Left renal pelvis (tissue), 4 donors: Measurements from ENCODE around the gene ASS1. TPM values are rescaled to one million over a fixed set of nuclear protein-coding genes. Genes with fewer than 3 reads are reported as not detected.
A peak's percentile ranks its signal among the peaks of the same experiment; 100 is the strongest.

ENCODE experiments used
- DNase-seq, 4 donors: peaks; one replicate each; pipeline ENCODE4 v3.0.0-alpha.2; 2013; ENCODE audit warnings: low read depth in 4 of 4, low spot score in 3 of 4
- polyA plus RNA-seq, 4 donors: library from polyadenylated mRNA; unstranded; fragments of 120-200 nt; gene quantifications; one replicate each; pipeline ENCODE4 v1.2.1, GENCODE V29; 2013; ENCODE audit not compliant: insufficient read length in 4 of 4

The ASS1 gene
- polyA plus RNA-seq, 4 donors = 115 to 322 (median 251) TPM

DNA sequence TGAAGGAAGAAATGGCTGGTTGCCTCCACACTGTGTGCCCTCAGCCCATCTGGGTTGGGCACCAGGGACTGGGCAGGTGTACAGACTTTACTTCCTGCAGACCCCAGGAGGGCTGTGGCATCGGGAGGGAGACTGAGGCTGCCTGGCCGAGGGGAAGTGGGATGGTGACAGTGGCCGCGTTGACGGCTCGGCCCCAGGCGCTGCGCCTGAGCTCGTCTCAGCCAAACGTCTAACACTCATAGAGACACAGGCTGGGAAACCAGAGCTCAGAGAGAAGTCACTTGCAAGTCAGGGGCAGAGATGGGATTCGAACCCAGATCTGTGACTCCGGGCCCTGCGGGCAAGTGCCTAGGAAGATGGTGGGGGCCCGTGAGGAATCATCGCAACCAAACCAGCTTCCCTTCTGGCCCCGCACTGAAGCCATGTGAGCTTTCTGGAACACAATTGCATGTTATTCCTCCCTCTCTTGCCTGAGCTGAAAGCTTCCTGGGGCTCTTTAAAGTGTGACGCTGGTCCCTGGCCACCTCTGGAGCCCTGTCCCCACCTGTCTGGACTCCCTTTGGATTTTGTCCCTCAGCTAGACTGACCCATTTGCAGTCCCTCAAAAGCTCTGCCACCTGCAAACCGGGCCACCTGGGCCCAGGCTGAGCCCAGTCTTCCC, 81.6 kb downstream of the ASS1 start:
- DNase-seq = no peak

DNA sequence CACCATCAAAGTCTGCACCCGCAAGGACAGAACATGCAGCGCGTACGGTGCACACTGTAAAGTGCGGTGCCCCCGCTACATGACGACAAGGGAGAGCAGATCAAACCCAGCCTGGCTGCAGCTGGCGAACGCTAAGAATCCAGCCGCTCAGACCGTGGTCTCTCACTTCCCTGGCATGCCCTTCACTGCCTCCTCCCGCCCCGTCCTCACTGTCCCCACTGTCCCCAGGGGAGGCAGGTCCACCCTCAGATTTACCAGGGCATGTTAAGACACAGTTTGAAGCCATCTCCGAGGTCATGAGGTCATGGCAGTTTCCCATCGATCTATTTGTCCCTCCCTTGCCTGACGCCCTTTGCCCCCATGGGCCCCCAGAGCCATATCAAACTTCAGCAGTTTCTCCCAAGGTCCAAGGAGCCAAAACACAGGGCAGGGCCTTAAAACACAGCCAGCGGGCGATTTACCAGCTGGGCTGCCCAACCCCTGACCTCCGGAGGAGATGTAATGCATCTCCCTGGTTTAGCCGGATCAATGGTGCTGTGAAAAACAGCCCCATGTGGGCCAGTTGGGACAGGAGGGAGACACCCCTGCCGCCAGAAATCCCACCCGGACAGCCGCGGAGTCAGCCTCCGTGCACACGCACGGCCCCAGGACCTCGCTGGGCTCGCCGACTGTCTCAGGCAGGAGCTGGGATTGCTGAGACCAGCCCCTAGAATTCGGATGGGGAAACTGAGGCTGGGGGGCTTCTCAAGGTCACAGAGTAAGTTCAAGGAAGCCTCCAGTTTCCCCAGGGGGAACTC, 82.3 kb downstream of the ASS1 start:
- DNase-seq = no peak

DNA sequence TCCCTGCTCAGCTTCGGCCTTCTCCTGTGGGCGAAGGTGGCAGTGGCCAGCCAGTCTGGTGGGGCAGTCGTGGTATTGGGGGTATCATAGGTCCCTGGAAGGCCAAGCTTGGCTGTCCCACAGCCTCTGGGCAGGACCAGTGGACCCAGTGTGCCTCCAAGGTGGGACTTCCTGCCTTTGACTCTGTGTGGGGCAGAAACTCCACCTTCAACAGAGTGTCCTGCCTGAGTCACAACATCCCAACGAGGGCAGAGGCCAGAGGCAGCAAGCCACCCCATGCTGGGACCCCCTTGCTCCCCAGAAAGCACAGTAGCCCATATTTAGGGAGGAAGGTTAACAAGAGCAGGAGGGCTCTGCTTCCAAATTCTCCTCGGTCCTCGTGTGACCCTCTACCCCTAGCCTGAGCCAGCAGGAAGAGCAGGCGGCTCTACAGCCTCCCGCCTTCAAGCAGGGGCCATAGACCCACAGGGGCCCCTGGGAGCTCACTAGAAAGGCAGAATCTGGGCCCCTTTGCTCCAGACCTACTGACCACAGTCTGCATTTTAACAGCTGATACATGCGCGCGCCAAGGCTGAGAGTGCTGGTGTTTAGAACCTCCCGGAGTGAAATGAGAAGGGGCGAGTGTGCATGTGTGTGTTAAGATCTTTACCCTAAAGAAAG, 83.0 kb downstream of the ASS1 start:
- DNase-seq = no peak

DNA sequence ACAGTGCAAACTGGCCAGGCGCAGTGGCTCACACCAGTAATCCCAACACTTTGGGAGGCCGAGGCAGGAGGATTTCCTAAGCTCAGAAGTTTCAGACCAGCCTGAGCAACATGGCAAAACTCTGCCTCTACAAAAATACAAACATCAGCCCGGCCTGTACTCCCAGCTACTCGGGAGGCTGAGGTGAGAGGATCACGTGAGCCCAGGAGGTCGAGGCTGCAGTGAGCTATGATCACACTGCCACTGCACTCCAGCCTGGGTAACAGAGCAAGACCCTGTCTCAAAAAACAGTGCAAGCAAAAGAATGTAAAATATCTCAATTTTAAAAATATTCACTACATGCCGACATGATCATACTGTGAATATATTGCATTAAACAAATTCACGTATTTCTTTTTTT, 83.9 kb downstream of the ASS1 start:
- no peak for DNase-seq

DNA sequence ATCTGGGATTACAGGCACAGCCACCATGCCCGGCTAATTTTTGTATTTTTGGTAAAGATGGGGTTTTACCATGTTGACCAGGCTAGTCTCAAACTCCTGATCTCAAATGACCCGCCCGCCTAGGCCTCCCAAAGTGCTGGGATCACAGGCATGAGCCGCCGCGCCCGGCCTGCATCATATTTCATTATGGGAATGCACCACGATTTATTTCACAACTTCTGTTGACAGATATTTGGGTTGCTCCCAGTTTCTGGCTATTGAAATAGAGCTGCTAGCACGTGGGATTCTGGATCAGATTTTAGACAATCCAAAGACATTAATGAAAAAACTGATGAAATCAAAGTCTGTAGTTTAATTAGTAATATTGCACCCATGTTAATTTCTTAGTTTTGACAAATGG, 86.2 kb downstream of the ASS1 start:
- no peak for DNase-seq

DNA sequence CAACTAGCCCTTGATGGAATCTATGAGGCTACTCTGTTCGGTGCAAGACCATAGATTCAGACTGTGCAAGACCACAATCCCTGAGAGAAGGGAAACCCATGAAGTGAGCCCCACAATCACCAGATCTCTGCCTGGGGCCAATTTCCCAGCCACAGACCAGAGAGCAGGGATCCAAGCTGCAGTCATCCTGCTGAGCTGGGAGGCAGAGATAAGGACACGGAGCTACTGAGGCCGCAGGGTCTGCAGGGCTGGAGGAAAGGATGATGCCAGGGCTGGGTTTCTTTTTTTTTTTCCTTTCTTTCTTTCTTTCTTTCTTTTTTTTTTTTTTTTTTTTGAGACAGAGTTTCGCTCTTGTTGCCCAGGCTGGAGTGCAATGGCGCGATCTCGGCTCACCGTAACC, 86.9 kb downstream of the ASS1 start:
- DNase-seq = no peak

DNA sequence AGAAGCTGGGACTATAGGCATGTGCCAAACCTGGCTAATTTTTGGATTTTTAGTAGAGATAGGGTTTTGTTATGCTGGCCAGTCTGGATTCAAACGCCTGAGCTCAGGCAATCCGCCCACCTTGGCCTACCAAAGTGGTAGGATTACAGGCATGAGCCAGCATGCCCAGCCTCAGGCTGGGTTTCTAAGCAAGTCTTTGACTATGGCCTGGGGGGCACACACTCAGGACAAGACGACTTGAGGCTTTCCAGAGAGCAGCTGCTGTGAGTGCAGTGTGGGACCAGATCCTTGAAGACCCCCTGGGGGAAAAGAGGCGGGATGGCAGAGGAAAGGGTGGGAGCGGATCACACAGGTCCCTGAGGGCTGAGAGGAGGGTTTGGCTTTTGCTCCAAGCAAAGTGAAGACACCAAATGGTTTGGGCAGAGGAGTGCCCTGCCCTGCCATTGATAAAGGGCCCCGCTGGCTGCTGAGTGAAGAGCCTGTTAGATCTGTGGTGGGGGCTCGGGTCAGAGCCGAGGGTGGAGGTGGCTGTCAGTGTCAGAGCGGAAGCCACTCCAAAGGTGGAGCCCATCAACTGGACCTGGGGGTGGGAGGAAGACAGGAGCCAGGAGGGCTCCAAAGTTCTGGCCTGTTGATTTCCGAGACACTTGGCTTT, 87.8 kb downstream of the ASS1 start:
- no peak for DNase-seq

DNA sequence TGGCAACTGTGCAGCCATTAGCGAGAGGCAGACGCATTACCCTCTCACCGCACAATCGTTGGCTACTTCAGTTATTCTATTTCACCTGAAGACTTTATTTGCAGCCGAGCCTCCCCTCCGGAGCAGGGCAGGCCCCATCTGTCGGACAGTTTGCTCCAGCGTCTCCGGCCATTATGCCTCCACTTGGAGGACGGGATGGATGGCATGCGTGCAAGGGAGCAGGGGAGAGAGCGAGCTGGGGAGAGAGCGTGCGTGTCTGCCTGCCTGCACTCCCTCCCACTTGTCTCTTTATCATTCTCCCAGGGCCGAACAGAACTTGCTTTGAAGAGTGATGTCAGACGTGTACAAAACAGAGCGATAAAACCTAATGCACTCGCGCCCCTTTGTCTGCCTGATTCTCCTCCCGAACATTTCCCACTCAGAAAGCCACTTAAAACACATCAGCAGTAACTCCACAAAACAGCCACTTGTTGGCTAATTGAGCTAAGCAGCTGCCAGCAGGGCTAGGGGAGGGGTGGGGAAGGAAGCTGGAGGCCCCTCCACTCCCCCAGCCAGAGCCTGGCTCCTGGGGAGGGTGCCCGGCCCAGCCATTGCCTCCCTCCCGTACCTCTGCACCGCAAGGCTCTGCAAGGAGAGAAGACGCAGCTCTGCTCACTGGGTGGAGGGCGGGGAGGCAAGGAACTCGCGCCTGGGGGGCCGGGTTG, 91.2 kb downstream of the ASS1 start:
- peak in 1 of 4 donors; percentile 12 for DNase-seq

DNA sequence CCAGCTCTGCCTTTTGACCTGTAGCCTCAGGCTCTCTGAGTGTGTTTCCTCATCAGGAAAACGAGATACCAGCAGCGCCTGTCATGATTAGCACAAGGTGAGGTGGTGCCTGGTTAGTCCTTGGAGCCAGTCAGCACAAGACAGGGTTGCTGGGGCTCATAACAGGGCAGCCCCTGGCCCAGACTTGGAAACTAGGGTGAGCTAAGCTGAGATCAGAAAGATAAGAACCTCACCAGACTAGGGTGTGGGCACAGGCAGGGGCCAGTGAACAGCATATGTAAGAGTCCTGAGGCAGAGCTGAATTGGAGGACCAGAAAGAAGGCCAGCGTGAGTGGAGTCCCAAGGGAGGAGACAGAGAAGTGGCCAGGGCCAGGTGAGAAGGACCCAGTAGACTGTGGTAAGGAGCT, 91.9 kb downstream of the ASS1 start:
- DNase-seq = no peak

DNA sequence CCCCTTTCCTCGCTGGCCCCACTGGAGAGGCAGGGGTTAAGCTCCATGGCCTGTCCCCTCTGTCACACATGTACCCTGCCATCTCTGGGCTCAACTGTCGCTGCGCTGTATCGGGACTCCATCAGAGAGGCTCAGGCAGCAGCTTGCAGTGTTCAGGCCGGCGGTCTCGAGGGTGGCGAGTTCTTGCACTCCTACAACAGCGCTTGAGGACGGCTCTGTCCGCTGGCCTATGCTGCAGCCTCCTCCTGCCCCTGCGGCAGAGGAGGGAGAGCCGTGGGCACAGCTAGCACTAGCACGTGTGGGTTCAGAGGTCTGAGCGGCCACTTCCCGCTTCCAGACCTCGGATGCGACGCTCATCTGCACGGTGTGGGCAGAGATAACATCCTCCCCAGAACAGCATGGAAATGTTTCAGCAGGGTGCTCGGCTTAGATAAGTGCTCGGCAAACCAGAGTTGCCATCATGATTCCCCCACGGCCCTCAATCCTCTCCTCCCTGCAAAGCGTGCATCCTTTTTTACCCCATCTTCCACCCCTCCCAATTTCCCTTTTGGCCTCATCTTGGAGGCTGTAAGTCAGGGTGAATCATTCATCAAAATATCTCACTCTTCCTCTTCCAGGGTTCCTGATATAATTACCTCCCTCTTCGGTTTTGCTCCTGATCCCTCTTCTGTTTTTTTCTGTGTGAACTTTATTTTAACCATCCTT, 92.7 kb downstream of the ASS1 start:
- DNase-seq = no peak

DNA sequence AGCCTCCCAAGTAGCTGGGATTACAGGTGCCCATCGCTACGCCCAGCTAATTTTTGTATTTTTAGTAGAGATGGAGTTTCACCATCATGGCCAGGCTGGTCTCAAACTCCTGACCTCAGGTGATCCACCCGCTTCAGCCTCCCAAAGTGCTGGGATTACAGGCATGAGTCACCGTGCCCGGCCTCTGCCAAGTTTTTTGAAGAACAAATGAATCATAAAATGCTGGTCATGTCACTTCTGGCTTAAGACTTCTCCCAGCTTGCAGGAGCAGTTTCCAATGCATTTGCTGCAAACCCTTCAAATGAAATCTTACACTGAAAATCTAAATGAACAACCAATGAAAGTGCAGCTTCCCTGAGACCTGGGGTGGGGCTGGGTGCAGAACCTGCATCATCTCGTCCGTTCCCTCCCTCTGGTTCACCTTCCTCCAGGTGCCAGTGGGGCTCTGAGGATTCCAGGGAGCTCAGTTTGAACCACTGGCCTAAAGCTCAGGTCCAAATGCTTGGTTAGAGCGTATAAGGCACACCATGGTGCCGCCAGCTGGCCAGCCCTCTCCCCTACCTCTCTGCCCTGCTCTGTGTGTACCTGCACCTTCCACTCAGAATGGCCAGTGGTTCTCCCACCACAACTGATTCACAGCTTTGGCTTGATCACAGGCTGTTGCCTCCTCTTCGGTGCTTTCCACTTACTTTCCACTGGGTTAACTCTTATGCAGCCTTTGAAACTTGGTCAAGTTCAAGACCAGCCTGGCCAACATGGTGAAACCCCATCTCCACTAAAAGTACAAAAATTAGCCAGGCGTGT, 94.9 kb downstream of the ASS1 start:
- no peak for DNase-seq

DNA sequence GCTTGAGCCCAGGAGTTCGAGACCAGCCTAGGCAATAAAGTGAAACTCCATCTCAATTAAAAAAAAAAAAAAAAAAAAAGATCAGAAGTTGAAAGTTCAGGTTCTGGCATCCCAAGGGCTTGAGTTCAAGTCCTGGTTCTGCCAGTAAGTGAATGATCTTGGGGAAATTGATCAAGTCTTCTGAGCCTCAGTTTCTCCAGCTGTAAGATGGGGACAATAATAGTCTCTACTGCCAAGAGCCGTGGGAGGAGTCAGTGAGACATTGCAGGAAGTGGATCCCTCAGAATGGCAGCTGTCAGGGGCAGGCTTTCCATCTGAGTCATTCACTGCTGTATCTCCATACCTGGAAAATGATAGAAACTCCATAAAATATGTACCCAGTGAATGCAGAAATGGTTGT, 96.8 kb downstream of the ASS1 start:
- no peak for DNase-seq

DNA sequence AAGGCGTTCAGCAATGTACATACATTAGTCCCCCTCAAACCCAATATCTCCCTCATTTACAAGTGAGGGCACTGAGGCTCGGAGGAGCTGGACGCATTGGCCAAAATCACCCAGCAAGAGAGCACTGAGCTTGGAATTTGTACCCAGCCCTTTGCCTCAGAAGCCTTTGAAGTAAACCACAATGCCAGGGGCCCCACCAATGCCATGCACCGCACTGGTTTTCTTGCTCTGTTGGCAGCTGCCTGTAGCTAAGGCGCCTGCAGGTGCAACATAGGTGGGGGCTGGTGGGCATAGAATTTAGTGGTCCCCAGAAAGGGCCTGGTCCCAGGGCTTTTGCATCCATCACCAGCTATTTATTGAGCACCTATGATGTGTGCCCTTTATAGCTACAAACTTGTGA, 97.3 kb downstream of the ASS1 start:
- DNase-seq = no peak

DNA sequence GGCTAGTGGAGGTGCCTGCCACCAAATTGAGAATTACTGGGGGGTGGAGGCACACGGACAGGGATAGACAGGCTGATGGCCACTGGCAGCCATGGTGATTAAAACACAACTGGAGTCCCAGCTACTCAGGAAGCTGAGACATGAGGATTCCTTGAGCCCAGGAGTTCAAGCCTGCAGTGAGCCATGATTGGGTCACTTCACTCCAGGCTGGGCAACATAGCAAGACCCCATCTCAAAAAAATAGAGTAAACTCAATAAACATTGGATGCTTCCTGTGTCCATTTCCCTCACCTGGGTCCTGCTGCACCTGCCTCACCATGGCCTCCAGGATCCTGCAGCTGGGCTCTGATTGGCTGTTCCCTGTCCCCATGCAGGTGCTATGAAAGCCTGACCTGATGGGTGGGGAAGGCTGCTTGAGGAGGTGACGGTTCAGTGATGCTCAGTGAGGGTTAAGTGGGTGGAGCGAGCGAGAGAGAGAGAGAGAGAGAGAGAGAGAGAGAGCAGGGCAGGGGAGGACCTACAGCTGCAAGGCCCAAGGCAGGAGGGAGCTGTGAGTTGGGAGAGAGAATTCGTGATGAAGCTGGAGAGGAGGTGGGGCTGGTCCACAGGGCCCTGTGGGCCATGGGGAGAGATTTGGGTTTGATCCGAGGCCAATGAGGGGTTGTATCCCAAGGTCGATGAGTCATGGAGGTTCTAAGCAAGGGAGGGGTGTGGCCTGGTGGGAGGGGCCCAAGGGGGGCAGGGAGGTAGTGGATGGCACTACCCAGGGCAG, 97.9 kb downstream of the ASS1 start:
- DNase-seq = no peak

DNA sequence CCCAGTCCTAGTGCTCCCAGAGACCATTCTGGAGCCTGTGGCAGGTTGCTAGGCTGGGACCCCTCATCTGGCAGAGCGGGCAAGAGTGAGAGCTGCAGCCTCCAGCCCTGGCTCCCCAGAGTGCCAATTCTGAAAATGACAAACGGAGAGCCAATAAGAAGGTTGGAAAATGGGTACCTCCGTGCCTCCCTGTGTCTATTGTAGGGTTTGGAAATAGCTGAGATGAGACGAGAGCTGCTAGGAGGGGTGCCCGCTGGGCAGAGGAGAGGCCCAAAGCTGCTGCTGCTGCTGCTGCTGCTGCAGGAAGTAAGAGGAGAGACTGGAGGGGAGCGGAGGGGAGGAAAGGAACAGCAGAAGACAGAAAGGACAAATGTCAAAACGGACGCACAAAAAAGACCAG, 98.6 kb downstream of the ASS1 start:
- no peak for DNase-seq

DNA sequence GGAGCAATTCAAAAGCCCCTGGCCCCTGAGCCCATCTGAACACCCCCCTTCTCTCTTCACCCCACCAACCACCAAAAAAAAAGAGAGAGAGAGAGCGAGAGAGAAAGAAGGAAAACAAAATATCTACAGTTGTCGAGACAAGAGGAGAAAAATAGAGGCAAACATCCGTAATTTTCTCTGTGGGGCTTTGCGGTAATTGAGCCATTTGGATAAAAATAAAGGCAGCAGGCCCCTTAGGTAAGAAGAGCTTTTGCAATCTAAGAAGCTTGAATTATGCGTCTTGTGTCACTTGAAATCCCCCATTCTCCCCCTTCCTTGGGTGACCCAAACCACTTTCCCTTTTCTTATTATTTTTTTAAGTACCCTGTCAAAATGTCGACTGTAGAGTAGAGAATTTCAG, 99.1 kb downstream of the ASS1 start:
- no peak for DNase-seq

DNA sequence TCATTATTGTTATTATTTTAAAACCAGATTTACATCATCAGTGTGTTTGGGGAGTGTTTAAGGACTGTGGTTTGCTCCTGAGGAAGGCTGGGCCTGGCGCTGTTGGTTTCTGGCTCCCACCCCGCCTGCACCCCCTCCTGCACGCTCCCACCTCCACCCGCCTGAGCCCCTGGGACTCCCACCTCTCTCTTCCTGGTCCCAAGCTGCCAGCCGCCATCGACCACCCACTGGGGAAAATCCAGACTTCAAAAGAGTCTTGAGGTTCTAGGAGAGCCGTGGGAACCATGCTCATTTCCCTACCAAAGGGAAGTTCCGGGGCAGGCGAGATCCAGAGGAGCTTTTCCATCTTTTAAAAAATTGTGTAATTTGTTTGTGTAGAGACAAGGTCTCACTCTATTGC, 99.6 kb downstream of the ASS1 start:
- no peak for DNase-seq

DNA sequence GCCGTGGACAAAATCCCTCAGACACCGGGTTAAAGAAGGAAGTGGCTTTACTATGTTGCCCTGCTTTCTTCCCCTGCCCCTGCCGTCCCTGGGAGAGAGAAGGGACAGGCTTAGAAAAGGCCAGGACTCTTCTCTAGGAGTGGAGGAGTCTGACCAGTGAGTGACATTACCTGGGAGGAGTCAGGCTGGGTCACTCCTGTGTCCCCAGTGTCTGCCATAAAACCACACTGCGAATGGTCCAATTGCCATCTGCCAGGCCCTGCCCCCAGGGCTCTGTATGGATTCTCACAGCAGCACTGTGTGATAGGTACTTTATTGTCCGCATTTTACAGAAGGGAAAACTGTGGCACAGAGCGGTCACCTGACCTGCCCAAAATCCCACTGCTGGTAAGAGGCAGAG, 103.3 kb downstream of the ASS1 start:
- DNase-seq = no peak
